OCI-LY7 (cell line): ENCODE results near the gene SUB1. TPM values are rescaled to one million over a fixed set of nuclear protein-coding genes. Genes with fewer than 3 reads are reported as not detected.

Source experiments
- BruUV-seq: library from RNA; stranded (reverse); fragments of 400-500 nt; replicated peaks from 2 replicates; lab custom pipeline; 2021; lab: Mats Ljungman, UMichigan
- CTCF ChIA-PET: fragments of 300-600 bp; sonication (Branson Sonifier 250); formaldehyde crosslinking; loops from one replicate; lab custom pipeline; 2022; ENCODE audit warnings: antibody characterized with exemption; ENCODE audit not compliant: unreplicated experiment; lab: Charles Lee
- POLR2A ChIA-PET: fragments of 300-600 bp; sonication (Branson Sonifier 250); formaldehyde crosslinking; loops from one replicate; lab custom pipeline; 2022; ENCODE audit warnings: antibody characterized with exemption; lab: Charles Lee
- DNase-seq: peaks from one replicate; pipeline ENCODE4 v3.0.0-alpha.2; 2015; ENCODE audit warnings: low spot score
- H2AFZ ChIP-seq: fragments of 200-600 bp; sonication (generic), shearing (Covaris generic); 2 replicates; pipeline ENCODE4 v1.6.1; 2014; ENCODE audit warnings: mild to moderate bottlenecking, antibody characterized with exemption, low read length, moderate library complexity
- H3K27ac ChIP-seq: fragments of 200-600 bp; sonication (generic); 2 replicates; pipeline ENCODE4 v1.5.1; 2014; ENCODE audit warnings: mixed run types, low read depth, mild to moderate bottlenecking, moderate library complexity, low read length, inconsistent platforms; ENCODE audit not compliant: poor library complexity, severe bottlenecking
- H3K36me3 ChIP-seq: fragments of 200-600 bp; sonication (generic); 2 replicates; pipeline ENCODE4 v1.6.1; 2014; ENCODE audit warnings: mild to moderate bottlenecking, antibody characterized with exemption, low read length, moderate library complexity, mixed read lengths; ENCODE audit not compliant: insufficient read depth
- H3K4me1 ChIP-seq: fragments of 200-600 bp; sonication (generic); 2 replicates; pipeline ENCODE4 v1.5.1; 2014; ENCODE audit warnings: mild to moderate bottlenecking, low read length; ENCODE audit not compliant: insufficient read depth, poor library complexity, severe bottlenecking
- H3K4me2 ChIP-seq: fragments of 200-600 bp; sonication (generic); 2 replicates; pipeline ENCODE4 v1.6.1; 2014; ENCODE audit warnings: mild to moderate bottlenecking, low read length
- H3K4me3 ChIP-seq: fragments of 200-600 bp; sonication (generic); 2 replicates; pipeline ENCODE4 v1.5.1; 2014; ENCODE audit warnings: mild to moderate bottlenecking, low read depth, low read length; ENCODE audit not compliant: poor library complexity, severe bottlenecking
- H3K79me2 ChIP-seq: fragments of 200-600 bp; sonication (generic); 2 replicates; pipeline ENCODE4 v1.6.1; 2016; ENCODE audit warnings: low read depth, mild to moderate bottlenecking, low read length, moderate library complexity, mixed read lengths; ENCODE audit not compliant: insufficient read depth
- H3K9me2 ChIP-seq: fragments of 200-600 bp; sonication (generic); 2 replicates; pipeline ENCODE4 v1.6.1; 2016; ENCODE audit warnings: mild to moderate bottlenecking, low read length, mixed read lengths; ENCODE audit not compliant: insufficient read depth
- H3K9me3 ChIP-seq: fragments of 200-600 bp; sonication (generic); 2 replicates; pipeline ENCODE4 v1.6.1; 2014; ENCODE audit warnings: mild to moderate bottlenecking, mixed run types, low read length, mixed read lengths
- H4K20me1 ChIP-seq: fragments of 200-600 bp; sonication (generic); 2 replicates; pipeline ENCODE4 v1.6.1; 2014; ENCODE audit warnings: mild to moderate bottlenecking, antibody characterized with exemption, low read length, moderate library complexity, mixed read lengths; ENCODE audit not compliant: insufficient read depth
- CTCF ChIP-seq: fragments of 200-600 bp; sonication (generic); conservative IDR thresholded peaks from 2 replicates; pipeline ENCODE4 v1.5.1; 2014; ENCODE audit warnings: mild to moderate bottlenecking, antibody characterized with exemption, low read length, moderate library complexity, mixed read lengths
- EZH2phosphoT487 ChIP-seq: fragments of 200-600 bp; sonication (generic); IDR thresholded peaks from 2 replicates; pipeline ENCODE4 v1.6.1; 2018; ENCODE audit warnings: low read depth, borderline replicate concordance, mild to moderate bottlenecking, mixed run types, antibody characterized with exemption, low read length, moderate library complexity, mixed read lengths
- intact Hi-C: fragments of 100-400 bp; cut with micrococcal nuclease; formaldehyde crosslinking; loops from one replicate; pipeline ENCODE4 v1.10.0; 2022; ENCODE audit not compliant: unreplicated experiment
- total RNA-seq, 2 experiments: library from RNA; depleted of rRNA in 1 of 2; stranded (reverse); fragments of >200 nt in 1 of 2; shearing (Covaris generic) in 1 of 2; gene quantifications; 2 replicates each; pipeline ENCODE4 v1.2.3, GENCODE V29; 2014 to 2022

Gene SUB1
- total RNA-seq, 2 experiments from 2014 or later = 40.3 to 69.2 TPM

DNA sequence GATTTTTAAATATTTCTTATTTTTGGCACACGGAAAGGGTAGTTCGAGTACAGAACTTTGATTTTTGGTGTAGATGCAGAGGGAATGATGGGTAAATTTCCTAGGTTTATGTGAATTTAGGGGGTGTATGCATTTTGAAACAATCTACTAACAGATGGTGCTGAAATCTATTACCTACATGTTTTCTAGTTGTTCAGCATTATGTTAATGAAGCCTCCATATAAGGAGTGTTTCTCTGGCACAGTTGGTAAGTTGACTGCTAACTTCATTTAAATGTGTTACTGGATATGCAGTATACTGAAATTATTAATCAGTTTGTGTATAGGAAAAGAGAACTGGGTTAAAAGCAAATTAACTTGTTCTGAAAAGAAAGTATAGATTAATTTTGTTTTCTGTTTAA is 17.5 kb downstream of the SUB1 start:
- Histone ChIP-seq H3K27ac (no peak overlapping the region), H3K4me2 (no peak overlapping the region), H3K79me2 (no peaks in the 10 kb centered on the region), H4K20me1 (no peaks in the 10 kb centered on the region), H2AFZ (no peak overlapping the region), H3K36me3 (peaks cover 30% of the 10 kb centered on the region; the same call in 1 of the 2 replicates), H3K9me2 (no peaks in the 10 kb centered on the region), H3K4me3 (no peak overlapping the region), H3K4me1 (no peaks in the 10 kb centered on the region), H3K9me3 (no peaks in the 10 kb centered on the region)
- intact Hi-C loops = no loop called here
- ChIA-PET POLR2A (interaction anchor here (0.5 kb wide), 1 partner anchor 445 kb away, joined by 3 read pairs; no protein-coding TSS in a partner anchor), CTCF (no interaction called here)
- DNase-seq = no peak
- BruUV-seq = no TSS peak
- TF ChIP-seq CTCF (no peak), EZH2phosphoT487 (no peak)

DNA sequence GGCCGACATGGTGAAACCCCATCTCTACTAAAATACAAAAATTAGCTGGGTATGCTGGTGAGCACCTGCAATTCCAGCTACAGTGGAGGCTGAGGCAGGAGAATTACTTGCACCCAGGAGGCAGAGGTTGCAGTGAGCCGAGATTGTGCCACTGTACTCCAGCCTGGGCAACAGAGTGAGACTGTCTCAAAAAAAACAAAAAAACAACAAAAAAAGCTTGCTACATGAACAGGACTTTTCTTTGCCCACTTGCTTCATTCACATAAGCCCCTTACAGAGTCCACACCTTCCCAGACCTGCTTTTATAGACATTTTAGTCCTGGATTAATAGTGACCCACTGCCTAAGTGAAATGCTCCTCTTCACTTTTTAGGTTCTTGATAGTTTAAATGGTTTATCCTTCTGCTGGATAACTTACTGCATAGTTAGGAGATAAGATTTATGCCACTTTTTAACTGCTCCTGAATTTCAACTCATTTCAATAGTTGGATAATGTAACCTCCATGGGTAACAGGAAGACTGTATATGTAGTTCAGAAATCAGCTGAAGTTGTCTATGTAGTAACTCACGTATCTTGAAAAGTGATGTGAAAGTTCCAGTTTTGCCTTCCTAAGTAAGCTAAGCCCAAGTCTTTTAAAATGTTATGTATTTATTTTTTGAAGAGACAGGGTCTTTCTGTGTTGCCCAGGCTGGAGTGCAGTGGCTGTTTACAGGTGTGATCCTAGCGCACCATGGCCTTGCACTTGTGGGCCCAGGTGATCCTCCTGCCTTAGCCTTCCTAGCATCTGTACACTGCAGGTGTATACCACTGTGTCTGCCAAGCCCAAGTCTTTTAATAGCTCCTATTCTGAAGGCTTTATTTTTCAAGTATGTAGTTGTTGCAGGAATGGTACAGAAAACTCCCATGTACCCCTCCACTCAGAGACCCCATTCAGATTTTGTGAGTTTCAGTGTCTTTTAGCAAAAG is 19.7 kb downstream of the SUB1 start:
- H3K36me3 ChIP-seq = peaks cover 10% of the 10 kb centered on the region; the same call in 1 of the 2 replicates
- no peak overlapping the region for H2AFZ ChIP-seq
- no peaks in the 10 kb centered on the region for H3K9me3 ChIP-seq
- no peak overlapping the region for H3K4me2 ChIP-seq
- POLR2A ChIA-PET = interaction anchor here (0.6 kb wide), 1 partner anchor 116 kb away, joined by 4 read pairs; no protein-coding TSS in a partner anchor
- no peak for DNase-seq
- no peaks in the 10 kb centered on the region for H3K4me1 ChIP-seq
- H3K27ac ChIP-seq = no peak overlapping the region
- intact Hi-C loops = no loop called here
- CTCF ChIA-PET = no interaction called here
- no peaks in the 10 kb centered on the region for H3K79me2 ChIP-seq
- no peak overlapping the region for H3K4me3 ChIP-seq
- no TSS peak for BruUV-seq
- no peaks in the 10 kb centered on the region for H3K9me2 ChIP-seq
- no peak for TF ChIP-seq CTCF
- no peak for TF ChIP-seq EZH2phosphoT487
- H4K20me1 ChIP-seq = no peaks in the 10 kb centered on the region

DNA sequence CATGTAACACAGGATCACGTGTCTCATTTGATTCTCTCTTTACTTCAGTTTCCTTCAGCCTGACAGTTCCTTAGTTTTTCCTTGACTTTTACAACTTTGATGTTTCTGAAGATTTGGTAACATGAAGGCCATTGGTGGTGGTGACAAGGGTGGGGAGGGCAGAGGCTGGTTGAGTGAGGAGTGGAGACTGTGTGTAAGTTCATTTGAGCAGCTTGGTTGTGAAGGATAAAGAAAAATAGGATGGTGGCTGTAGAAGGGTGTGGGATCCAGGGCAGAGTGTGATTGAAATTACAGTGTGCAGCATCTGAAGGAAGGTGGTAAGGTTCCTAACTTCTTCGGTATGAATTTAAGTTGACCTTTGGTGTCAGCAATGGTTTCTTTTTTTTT is 20.4 kb downstream of the SUB1 start:
- DNase-seq = no peak
- no TSS peak for BruUV-seq
- intact Hi-C loops = no loop called here
- ChIA-PET CTCF (no interaction called here), POLR2A (no interaction called here)
- Histone ChIP-seq H3K36me3 (0 out of 2 replicates have a peak, but pooled peaks cover 6% of the 10 kb centered on the region), H3K9me2 (no peaks in the 10 kb centered on the region), H3K4me2 (no peak overlapping the region), H4K20me1 (no peaks in the 10 kb centered on the region), H3K4me3 (no peak overlapping the region), H3K79me2 (no peaks in the 10 kb centered on the region), H3K27ac (no peak overlapping the region), H3K4me1 (no peaks in the 10 kb centered on the region), H2AFZ (no peak overlapping the region), H3K9me3 (no peaks in the 10 kb centered on the region)
- no peak for TF ChIP-seq EZH2phosphoT487
- TF ChIP-seq CTCF = no peak
